NCI-H748 (cell line): ENCODE measurements around the gene KLHL24.
"Not testable (repeated sequence)": the region's sequence is repeated elsewhere in the genome, so short reads cannot be mapped to it uniquely, and the experiment has no call there.

Experiments
- DNase-seq: peaks from one replicate; lab custom pipeline; 2025; ENCODE audit not compliant: unreplicated experiment; lab: John Stamatoyannopoulos, UW

KLHL24 gene

GRCh38 chr3:183635107-183635430 lies 354 bp upstream of the KLHL24 start:
- DNase-seq: no peak

DNA sequence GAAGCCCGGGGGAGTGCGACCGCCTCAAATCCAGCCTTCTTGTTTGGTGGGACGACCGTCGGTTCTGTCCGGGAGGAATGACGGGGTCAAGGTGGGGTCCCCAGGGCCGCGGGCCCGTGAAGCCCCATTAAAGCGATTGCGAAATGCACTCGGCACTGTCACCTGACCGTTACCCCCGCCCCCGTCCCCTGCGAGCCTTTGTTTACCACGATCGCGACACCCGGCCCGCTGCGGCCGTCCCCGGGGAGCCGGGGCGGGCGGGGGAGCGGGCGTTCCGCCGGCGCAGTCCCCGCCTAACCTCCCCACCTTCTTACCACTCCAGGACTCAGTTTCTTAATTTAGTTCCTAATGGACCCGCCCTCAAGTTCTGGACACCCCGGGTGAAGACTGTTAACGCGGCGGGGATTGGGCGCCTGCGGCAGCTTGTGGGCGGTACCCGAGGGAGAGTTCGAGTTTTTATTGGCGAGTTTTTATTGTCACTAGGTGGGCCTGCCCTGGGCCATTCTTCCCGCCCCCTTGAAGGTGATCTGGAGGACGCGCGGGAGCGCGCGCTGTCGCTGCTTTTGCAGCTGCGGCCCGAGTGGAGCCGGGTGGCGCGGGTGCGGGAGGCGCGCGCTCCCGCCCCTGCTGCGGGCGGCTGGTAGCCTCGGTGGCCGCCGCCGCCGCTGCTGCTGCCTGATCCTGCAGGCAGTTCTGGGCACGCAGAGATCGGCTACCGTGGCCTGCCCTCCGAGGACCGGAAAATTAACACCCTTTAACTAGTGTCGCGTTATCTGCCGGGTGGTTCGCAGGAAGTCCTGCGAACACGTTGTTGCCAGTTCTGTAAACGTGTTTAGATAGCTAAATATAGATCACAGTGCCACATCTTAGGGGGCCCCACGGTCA lies 1.0 kb downstream of the KLHL24 start:
- peak; percentile 97 for DNase-seq

GRCh38 chr3:183637106-183637486 lies 1.7 kb downstream of the KLHL24 start:
- no peak for DNase-seq

DNA sequence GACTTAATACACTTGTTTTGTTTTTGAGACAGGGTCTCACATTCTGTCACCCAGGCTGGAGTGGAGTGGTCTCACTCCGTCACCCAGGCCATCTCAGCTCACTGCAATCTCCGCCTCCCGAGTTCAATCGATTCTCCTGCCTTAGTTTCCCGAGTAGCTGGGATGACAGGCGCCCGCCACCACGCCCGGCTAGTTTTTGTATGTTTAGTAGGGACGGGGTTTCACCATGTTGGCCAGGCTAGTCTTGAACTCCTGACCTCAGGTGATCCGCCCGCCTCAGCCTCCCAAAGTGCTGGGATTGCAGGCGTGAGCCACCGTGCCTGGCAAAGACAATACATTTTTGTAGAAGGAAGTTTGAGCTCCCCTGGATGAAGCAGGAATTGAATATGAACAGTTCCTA lies 2.2 kb downstream of the KLHL24 start:
- DNase-seq: not testable (repeated sequence)

DNA sequence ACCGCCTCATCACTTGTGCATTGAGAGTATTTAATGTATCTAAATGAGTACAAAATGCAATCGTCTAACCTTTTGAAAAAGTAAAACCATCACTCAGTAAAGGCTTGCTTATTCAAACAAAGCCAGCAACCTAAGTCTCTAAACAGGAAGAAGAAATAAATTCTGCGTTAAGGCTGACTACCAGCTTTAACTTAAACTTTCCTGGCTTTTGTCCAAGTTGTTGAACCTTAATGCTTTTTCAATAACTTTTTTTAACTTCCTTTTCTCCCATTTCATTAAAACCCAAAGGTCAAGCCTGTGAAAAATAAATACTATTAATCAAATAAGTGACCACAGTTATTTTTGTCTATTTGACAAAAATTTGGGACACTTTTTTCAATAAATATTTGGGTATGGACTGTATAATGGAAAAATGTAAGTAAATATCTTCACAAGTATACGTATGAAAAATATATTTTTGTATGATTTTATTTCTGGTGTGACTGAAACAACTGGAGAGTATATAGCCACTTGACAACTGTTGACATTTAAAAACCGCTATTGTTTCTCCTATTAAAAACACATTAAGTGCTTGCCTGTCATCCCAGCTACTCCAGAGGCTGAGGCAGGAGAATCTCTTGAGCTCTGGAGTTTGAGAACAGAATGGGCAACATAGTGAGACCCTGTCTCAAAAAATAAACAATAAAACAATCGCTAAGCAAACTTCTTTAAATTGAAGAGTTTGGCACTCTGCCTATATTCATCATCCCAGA lies 2.9 kb downstream of the KLHL24 start:
- peak; percentile 1 for DNase-seq

DNA sequence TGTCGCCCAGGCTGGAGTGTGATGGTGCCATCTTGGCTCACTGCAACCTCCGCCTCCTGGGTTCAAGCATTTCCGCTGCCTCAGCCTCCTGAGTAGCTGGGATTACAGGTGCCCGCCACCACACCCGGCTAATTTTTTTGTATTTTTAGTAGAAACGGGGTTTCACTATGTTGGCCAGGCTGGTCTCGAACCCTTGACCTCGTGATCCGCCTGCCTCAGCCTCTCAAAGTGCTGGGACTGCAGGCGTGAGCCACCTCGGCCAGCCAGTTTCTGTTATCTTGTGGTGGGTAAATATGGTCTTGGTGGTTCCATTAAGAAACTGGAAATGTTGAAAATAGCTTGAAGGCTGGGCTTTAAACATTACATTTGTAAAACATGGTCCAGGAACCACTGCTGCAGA lies 5.2 kb downstream of the KLHL24 start:
- not testable (repeated sequence) for DNase-seq

- DNase-seq: no peak
Observed at GRCh38 chr3:183641882-183642281, 6.5 kb downstream of the KLHL24 start.

DNA sequence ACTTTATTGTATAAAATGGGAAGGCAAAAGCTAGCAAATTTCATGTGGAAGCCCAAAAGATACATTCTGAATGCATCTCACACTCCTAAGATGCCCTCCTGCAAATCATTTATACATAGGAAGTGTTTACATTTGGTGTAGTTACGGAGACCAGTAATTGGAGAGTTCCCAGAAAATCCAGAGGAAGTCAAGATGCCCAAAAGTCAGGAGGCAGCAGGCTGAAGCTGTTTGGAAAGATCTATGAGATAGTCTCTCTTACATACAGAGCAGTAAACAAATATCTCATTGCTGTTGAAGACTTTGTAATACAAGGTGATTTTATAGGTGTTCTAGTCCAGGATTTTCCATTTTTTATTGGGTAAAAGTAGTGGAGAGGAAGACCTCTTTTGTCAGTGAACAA lies 8.8 kb downstream of the KLHL24 start:
- no peak for DNase-seq

- DNase-seq: no peak
Observed at GRCh38 chr3:183645254-183645653, 9.8 kb downstream of the KLHL24 start.

DNA sequence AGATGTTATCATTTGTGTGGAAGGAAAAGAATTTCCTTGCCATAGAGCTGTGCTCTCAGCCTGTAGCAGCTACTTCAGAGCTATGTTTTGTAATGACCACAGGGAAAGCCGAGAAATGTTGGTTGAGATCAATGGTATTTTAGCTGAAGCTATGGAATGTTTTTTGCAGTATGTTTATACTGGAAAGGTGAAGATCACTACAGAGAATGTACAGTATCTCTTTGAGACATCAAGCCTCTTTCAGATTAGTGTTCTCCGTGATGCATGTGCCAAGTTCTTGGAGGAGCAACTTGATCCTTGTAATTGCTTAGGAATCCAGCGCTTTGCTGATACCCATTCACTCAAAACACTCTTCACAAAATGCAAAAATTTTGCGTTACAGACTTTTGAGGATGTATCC lies 15.1 kb downstream of the KLHL24 start:
- DNase-seq: no peak

DNA sequence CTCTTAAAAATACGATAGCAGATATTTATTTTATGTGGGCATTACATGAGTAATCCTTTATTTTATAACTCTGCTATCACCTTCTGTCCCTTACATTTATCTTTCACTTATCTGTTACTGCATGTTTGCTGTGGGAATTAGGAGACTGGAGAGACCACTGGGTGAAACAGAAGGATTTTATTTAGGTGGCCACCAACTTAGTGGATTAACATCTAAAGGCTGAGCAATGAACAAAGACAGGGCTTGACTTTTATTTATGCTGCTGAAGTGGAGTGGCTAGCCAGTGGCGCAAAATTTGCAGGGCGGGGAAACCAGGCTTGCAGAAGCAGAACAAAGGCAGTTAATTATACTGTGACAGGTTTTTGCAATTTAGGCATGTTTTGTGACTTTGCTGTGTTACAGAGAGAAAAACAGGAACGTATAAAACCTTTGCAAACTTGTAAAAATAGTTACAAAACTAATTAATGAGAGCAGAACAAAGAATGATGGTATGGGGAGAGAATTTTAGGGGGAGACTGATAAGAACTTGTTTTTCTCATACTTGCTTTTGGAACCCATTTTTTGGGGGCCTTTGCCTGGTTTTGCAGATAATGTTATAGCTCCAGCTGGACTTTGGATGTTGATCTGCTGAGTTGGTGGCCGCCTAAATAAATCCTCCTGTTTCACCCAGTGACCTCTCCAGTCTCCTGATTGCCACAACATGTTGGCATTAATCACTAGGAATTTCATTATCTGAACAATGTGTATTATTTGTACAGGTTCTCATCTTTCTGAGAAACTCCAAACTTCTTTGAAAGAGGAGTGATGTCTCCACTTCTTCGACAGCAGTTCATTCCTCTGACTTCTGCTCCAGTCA lies 18.0 kb downstream of the KLHL24 start:
- DNase-seq: no peak

- DNase-seq: no peak
Observed at GRCh38 chr3:183654727-183655126, 19.3 kb downstream of the KLHL24 start.

DNA sequence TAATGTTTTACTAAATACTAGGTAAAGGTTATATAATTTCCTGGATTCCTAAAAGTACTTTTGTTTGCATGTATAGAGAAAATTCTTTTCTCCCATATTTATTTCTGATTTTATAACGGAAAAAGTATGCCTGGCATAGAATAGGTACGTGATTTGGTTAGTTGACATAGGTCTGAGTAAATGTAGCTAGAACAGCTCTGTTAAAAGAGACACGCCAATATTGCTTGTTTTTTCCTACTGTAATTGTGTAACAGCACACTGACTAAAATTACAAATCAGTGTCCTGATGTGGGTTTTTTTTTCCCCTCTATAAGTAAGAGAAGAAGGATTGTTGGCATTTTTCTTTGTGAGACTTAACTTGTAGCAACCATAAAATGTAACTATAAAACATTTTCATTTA lies 26.7 kb downstream of the KLHL24 start:
- DNase-seq: no peak

DNA sequence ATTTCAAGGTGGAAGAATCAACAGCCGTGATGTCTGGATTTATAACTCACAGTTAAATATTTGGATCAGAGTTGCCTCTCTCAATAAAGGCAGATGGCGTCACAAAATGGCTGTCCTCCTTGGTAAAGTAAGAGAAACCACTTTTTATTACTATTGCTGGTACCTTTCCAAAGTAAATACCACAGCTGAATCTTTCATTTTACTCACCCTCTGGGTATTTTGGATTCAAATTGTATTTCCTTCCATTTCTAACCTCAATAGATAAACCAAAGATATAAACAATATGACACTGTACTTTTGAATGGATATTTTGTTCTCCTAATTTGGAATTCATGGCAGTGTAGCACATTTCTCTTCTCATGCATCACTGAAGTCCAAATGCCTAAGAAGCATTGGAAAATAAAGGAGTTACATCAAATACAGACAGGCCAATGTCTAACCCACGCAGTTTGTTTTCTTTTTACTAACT lies 29.5 kb downstream of the KLHL24 start:
- no peak for DNase-seq

- no peak for DNase-seq
Observed at GRCh38 chr3:183680061-183680460, 44.6 kb downstream of the KLHL24 start.

DNA sequence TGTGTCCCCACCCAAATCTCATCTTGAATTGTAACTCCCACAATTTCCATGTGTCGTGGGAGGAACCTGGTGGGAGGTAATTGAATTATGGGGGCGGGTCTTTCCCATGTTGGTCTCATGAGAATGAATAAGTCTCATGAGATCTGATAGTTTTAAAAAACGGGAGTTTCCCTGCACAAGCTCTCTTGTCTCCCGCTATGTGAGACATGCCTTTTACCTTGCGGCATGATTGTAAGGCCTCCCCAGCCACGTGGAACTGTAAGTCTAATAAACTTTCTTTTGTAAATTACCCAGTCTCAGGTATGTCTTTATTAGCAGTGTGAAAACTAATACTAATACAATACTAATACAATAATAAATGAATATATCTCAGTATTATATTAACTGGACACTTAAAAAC lies 52.3 kb downstream of the KLHL24 start:
- DNase-seq: no peak

GRCh38 chr3:183688874-183689273 lies 53.5 kb downstream of the KLHL24 start:
- no peak for DNase-seq

GRCh38 chr3:183689621-183690020 lies 54.2 kb downstream of the KLHL24 start:
- not testable (repeated sequence) for DNase-seq

DNA sequence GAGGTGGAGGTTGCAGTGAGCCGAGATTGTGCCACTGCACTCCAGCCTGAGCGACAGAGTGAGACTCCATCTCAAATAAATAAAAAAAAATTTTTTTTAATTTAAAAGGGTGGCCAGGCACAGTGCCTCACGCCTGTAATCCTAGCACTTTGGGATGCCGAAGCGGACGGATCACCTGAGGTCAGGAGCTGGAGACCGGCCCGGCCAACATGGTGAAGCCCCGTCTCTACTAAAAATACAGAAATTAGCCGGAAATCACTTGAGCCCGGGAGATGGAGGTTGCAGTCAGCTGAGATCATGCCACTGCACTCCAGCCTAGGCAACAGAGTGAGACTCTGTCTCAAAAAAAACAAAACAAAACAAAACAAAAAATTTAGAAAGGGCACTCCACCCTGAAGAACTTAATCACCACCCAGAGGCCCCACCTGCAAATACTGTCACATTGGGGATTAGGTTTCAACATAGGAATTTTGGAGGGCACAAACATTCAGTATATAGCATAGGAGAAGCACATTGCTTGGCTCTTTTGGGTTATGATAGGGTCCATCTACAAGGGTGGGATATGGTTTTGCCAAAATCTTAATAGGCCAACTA lies 55.1 kb downstream of the KLHL24 start:
- no peak for DNase-seq

DNA sequence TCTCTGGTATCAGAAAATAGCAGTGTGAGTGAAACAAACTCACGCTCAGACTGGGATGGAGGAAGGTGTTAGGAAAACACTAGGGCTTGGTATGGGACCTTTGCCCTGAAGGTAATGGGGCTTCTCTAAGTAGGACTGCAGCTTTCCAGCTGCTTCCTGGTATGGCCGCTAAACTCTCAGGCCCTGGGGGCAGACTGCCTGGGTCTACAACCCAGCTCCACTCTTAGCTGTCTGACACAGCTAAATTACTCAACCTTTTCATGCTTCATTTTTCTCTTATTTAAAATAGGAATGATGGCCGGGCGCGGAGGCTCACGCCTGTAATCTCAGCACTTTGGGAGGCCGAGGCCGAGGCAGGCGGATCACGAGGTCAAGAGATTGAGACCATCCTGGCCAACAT lies 57.0 kb downstream of the KLHL24 start:
- DNase-seq: no peak
